ENCODE data around the gene CHRNG.

Gene CHRNG

GRCh38 chr2:232505856-232506255, 33.6 kb upstream of the CHRNG start:
- no peak for DNase-seq

- DNase-seq = no peak
Measured at GRCh38 chr2:232506709-232507108, 32.8 kb upstream of the CHRNG start.

DNA sequence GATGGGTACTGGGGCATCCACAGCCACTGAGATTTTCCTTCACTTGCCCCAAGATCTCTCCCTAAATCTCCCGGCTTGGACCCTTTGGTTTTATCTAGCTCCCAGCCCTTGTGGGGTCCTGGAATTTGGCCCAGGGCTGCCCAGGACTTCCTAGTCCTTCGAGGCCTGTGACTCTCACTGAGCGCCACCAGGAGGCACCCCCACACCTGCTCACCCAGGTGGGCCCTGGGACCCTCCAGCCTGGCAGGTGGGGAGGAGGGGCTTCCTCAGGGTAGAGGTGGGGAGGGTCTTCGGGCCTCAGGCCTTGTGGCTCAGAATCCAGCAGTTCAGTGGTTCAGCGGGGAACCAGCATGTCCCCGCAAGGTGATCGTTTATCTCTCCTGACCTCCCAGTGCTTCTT, 31.2 kb upstream of the CHRNG start:
- no peak for DNase-seq

GRCh38 chr2:232511336-232511890, 28.1 kb upstream of the CHRNG start:
- no peak for DNase-seq

- no peak for DNase-seq
Measured at GRCh38 chr2:232512602-232513001, 26.9 kb upstream of the CHRNG start.

DNA sequence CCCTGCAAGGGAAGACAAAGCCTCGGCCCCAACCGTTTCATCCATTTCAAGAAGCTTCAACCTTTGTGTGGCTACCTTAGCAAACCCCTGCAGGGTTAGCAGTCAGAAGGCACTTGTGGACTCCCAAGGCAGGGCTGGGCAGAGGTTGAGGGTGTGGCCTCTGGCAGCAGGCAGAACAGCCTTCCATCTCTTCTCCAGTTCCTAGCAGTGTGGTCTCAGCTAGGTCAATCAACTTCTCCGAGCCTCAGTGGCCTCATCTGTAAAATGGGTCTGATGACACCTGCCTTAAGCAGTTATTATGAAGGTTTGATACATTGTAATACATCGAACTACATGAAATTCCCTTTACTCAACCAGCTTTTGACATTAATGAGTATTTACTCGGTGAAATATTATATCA, 26.1 kb upstream of the CHRNG start:
- no peak for DNase-seq

DNA sequence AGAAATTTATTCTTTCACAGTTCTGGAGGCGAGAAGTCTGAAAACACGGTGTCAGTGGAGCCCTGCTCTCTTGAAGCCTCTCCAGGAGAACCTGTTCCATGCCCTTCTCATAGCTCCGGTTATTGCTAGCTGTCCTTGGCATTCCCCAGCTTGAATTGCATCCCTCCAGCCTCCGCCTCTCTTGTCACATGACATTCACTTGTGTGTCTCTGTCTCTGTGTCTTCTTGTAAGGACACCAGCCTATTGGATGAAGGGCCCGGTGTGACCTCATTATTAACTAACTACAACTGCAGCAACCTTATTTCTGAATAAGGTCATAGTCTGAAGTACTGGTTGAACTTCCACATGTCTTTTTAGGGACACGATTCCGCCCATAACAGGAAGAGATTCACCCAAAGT, 23.9 kb upstream of the CHRNG start:
- DNase-seq = no peak

DNA sequence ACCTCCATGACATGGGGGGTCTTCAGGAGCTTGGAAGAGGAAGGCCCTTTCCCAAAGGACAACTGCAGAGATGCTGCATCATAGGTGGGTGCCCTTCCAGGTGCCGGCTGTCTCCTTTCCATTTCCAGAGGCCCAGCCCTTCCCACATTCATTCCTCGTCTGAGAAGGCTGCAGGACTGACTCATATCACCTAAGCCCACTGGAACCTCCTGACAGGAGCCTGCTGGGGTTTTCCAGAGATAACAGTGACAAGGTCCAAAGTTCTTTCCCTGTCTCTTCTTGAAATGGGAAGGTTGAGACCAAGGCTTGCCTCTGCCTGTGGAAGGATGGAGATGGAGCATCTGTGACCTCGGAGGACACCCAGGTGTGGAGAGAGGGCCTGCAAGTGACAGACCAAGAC, 22.9 kb upstream of the CHRNG start:
- no peak for DNase-seq

GRCh38 chr2:232518844-232519243, 20.6 kb upstream of the CHRNG start:
- DNase-seq = no peak

- DNase-seq = no peak
Measured at GRCh38 chr2:232519581-232520438, 19.7 kb upstream of the CHRNG start, which contains the start of gene PRSS56. Gene PRSS56, plus strand, starts transcription at chr2:232520388. Its CDS starts 211 bp downstream, at chr2:232520599.

GRCh38 chr2:232520489-232520888, 19.0 kb upstream of the CHRNG start:
- no peak for DNase-seq

DNA sequence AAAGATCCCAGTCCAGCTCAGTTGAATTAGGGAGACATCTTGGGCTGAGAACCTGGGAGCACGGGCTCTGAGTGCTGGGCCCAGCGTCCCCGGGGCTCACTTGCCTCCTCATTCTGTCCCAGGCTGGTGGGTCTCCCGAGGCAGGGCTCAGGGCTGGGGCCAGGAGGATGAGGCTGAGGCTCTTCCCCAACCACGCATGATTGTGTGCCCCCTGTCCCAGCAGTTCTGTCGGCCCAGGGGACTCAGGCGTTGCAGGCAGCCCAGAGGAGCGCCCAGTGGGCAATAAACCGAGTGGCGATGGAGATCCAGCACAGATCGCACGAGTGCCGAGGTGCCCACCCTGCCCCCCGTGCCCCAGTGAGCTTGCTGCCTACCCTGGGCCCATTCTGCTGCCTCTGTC, 18.4 kb upstream of the CHRNG start:
- no peak for DNase-seq

GRCh38 chr2:232521959-232522622, 17.4 kb upstream of the CHRNG start:
- DNase-seq = peak; percentile 58

- no peak for DNase-seq
Measured at GRCh38 chr2:232522623-232523401, 16.7 kb upstream of the CHRNG start.

GRCh38 chr2:232523402-232523681, 16.1 kb upstream of the CHRNG start:
- DNase-seq = no peak

- no peak for DNase-seq
Measured at GRCh38 chr2:232523682-232524597, 15.6 kb upstream of the CHRNG start.

GRCh38 chr2:232524771-232525170, 14.7 kb upstream of the CHRNG start:
- no peak for DNase-seq

DNA sequence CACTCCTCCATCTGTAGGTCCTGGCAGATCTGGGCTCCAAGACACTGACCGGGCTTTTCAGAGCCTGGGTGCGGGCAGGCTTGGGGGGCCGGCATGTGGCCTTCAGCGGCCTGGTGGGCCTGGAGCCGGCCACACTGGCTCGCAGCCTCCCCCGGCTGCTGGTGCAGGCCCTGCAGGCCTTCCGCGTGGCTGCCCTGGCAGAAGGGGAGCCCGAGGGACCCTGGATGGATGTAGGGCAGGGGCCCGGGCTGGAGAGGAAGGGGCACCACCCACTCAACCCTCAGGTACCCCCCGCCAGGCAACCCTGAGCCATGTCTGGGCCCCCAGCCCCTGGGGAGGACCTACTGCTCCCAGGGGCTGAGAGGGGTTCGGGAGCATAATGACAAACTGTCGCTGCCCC, 14.3 kb upstream of the CHRNG start:
- DNase-seq = no peak

DNA sequence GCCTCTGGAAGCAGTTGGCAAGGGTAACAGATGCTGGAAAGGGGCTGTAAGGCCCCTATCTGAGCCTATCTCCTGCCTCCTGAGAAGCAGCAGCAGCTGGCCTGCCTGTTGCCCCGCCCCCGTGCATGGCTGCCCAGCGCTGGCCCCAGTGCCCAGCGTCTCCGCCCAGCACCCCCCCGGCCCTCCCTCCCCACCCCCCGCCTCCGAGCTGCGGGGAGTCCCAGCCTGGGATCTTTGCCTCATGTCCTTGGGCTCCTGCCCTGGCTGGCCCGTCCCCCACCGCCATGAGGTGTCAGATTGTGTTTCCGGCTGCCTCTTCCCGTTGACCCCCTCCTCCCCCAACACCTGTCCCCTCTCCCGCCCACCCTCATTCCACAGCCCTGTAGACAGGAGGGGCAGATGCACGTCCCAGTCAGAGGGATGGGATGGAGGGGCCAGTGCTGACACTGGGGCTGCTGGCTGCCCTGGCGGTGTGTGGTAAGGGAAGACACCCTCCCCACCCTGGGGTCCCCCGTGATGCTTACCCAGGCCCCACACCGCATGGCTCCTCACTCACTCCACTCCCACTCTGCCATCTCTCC, 13.6 kb upstream of the CHRNG start, which contains the start of gene CHRND:
CHRND (plus strand) TSS at position 370 of the 581 bp plus-strand sequence; CDS start at position 426, 56 bp downstream.
- no peak for DNase-seq

DNA sequence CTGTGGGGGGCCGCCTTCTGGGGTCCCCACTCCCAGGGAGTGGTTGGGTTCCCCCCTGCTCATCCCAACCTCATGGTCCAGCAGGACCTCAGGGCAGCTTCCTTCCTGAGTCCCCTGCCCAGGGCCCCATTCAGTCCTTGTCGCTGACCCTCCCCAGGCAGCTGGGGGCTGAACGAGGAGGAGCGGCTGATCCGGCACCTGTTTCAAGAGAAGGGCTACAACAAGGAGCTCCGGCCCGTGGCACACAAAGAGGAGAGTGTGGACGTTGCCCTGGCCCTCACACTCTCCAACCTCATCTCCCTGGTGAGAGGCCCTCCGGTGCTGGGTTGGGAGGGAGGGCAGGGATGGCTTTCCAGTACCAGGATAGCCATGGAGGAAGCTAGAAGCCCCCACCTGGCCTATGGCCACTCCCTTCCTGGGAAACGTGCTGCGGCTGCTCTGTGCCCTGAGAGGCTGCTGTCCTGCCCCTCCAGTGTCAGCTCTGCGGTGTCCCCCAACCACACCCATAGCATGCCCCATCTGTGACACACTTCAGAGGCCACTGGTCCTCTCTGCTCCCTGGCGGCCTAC, 13.0 kb upstream of the CHRNG start:
- DNase-seq = no peak

- DNase-seq = no peak
Measured at GRCh38 chr2:232527905-232528470, 11.5 kb upstream of the CHRNG start.
